ENCODE results near the gene IFNGR1. TPM values are rescaled to one million over a fixed set of nuclear protein-coding genes. Genes with fewer than 3 reads are reported as not detected.

Gene IFNGR1
- total and polyA plus RNA-seq, 2 of the 13 experiments (the other 11 are each of a cell fraction or from before 2014, with no cell fraction given), result 82.8 to 87.8 TPM

- TF ChIP-seq ZNF574 (CRISPR knock-in tag; IDR thresholded peaks at IDR 0.05), result no peak
- TF ChIP-seq HNRNPK (IDR thresholded peaks at IDR 0.05; ENCODE audit: low read depth, low read length, poor library complexity, severe bottlenecking), result no peak
- TF ChIP-seq ZNF782 (CRISPR knock-in tag; IDR thresholded peaks at IDR 0.05; ENCODE audit: borderline replicate concordance), result no peak
- TF ChIP-seq ZNF687 (CRISPR knock-in tag; IDR thresholded peaks at IDR 0.05), result no peak
- peak; percentile 90 for TF ChIP-seq NCOR1 (IDR thresholded peaks at IDR 0.05; ENCODE audit: borderline replicate concordance, low read length)
- peak; percentile 33; the same call in 1 of the 2 replicates for TF ChIP-seq ZNF772 (CRISPR knock-in tag; IDR thresholded peaks at IDR 0.05)
- peak; percentile 94 for TF ChIP-seq GATA4 (IDR thresholded peaks at IDR 0.05; ENCODE audit: borderline replicate concordance, low read depth)
- TF ChIP-seq SMAD3 (CRISPR knock-in tag; IDR thresholded peaks at IDR 0.05), result no peak
- peak; percentile 95 for TF ChIP-seq PRDM10 (CRISPR knock-in tag; IDR thresholded peaks at IDR 0.05; ENCODE audit: low read depth)
- peak; percentile 37; the same call in 1 of the 2 replicates for TF ChIP-seq ZNF878 (CRISPR knock-in tag; IDR thresholded peaks at IDR 0.05)
- TF ChIP-seq ZNF501 (CRISPR knock-in tag; IDR thresholded peaks at IDR 0.05), result no peak
- no peak for TF ChIP-seq SMARCC2 (IDR thresholded peaks at IDR 0.05)
- TF ChIP-seq REST (IDR thresholded peaks at IDR 0.05; ENCODE audit: borderline replicate concordance in 1 of 2, low read depth in 1 of 2, low read length in 2 of 2), result no peak
Measured at GRCh38 chr6:137241481-137242038, 22.4 kb upstream of the IFNGR1 start (continued).

Measured in HepG2 (cell line).